OCI-LY1 (cell line): ENCODE data around the gene TACO1.

Source experiments
- CTCF ChIP-seq: fragments of 200-600 bp; sonication (generic), shearing (Covaris generic); IDR thresholded peaks from 2 replicates; pipeline ENCODE4 v1.5.1; 2017; ENCODE audit warnings: mild to moderate bottlenecking, antibody characterized with exemption, low read length, moderate library complexity, mixed read lengths
- EZH2 ChIP-seq: fragments of 200-600 bp; sonication (generic), shearing (Covaris generic); IDR thresholded peaks from 2 replicates; pipeline ENCODE4 v1.8.0; 2017; ENCODE audit warnings: borderline replicate concordance, mixed run types, mild to moderate bottlenecking, antibody characterized with exemption, low read length, moderate library complexity, mixed read lengths

GRCh38 chr17:63647065-63647725, 46.5 kb downstream of the TACO1 start:
- TF ChIP-seq EZH2 (no peak), CTCF (no peak)
